Activated CD4-positive, alpha-beta T cell treated with anti-CD3 and anti-CD28 coated beads, Interleukin-2, amount 10 ng/mL, durations not matched to agents 7 days and 5 days (primary cell): ENCODE measurements around the gene WRNIP1. TPM values are rescaled to one million over a fixed set of nuclear protein-coding genes. Genes with fewer than 3 reads are reported as not detected.

Source experiments
- CTCF ChIA-PET: fragments of 350-600 bp; sonication (Branson Sonifier 250); formaldehyde crosslinking; loops from one replicate; lab custom pipeline; 2021; ENCODE audit warnings: antibody characterized with exemption; lab: Charles Lee
- POLR2A ChIA-PET: fragments of 350-600 bp; sonication (Branson Sonifier 250); formaldehyde crosslinking; loops from one replicate; lab custom pipeline; 2021; ENCODE audit warnings: antibody characterized with exemption; lab: Charles Lee
- DNase-seq: peaks from one replicate; pipeline ENCODE4 v3.0.0-alpha.2; 2020
- H3K27ac Mint-ChIP-seq: one replicate; pipeline ENCODE4 v1.8.0; 2021; ENCODE audit warnings: mild to moderate bottlenecking, moderate library complexity, mixed read lengths
- H3K27me3 Mint-ChIP-seq: one replicate; pipeline ENCODE4 v1.8.0; 2021; ENCODE audit warnings: mixed read lengths
- H3K36me3 Mint-ChIP-seq: one replicate; pipeline ENCODE4 v1.8.0; 2021; ENCODE audit warnings: low read depth, mixed read lengths
- H3K4me1 Mint-ChIP-seq: one replicate; pipeline ENCODE4 v1.8.0; 2021; ENCODE audit warnings: mixed read lengths
- H3K4me3 Mint-ChIP-seq: one replicate; pipeline ENCODE4 v1.8.0; 2021; ENCODE audit warnings: mild to moderate bottlenecking, moderate library complexity, mixed read lengths
- H3K9me3 Mint-ChIP-seq: one replicate; pipeline ENCODE4 v1.8.0; 2021; ENCODE audit warnings: mixed read lengths
- total RNA-seq, 2 experiments: library from RNA; stranded (reverse); gene quantifications; one replicate each; pipeline ENCODE4 v1.2.3, GENCODE V29; 2021

The WRNIP1 gene
- total RNA-seq, 2 experiments from 2014 or later, result 48.0 to 50.5 TPM

- CTCF ChIA-PET, result interaction anchor here (0.6 to 3.3 kb wide), 7 partner anchors 8 to 243 kb away, joined by 3 to 14 read pairs (median 3); partner anchors contain the start of gene WRNIP1
- Mint-ChIP-seq H3K4me3 (no peak overlapping the region), H3K27me3 (no peaks in the 10 kb centered on the region), H3K9me3 (no peaks in the 10 kb centered on the region), H3K36me3 (peaks cover 45% of the 10 kb centered on the region), H3K4me1 (peaks cover 11% of the 10 kb centered on the region), H3K27ac (peak overlapping the region; percentile 15)
- POLR2A ChIA-PET, result no interaction called here
- no peak for DNase-seq
Measured at GRCh38 chr6:2782825-2783187, 17.6 kb downstream of the WRNIP1 start.

GRCh38 chr6:2783188-2783963, 18.2 kb downstream of the WRNIP1 start:
- CTCF ChIA-PET, result interaction anchor here (0.6 to 3.3 kb wide), 9 partner anchors 7 to 243 kb away, joined by 3 to 14 read pairs (median 3); partner anchors contain the start of gene WRNIP1
- Mint-ChIP-seq H3K36me3 (peaks cover 48% of the 10 kb centered on the region), H3K4me1 (peaks cover 11% of the 10 kb centered on the region), H3K27ac (no peak overlapping the region), H3K4me3 (no peak overlapping the region), H3K27me3 (no peaks in the 10 kb centered on the region), H3K9me3 (no peaks in the 10 kb centered on the region)
- POLR2A ChIA-PET, result no interaction called here
- DNase-seq, result no peak

- no peak for DNase-seq
- Mint-ChIP-seq H3K9me3 (no peaks in the 10 kb centered on the region), H3K4me3 (no peak overlapping the region), H3K27ac (no peak overlapping the region), H3K27me3 (no peaks in the 10 kb centered on the region), H3K4me1 (peaks cover 11% of the 10 kb centered on the region), H3K36me3 (peaks cover 46% of the 10 kb centered on the region)
- POLR2A ChIA-PET, result no interaction called here
- CTCF ChIA-PET, result interaction anchor here (0.7 to 3.3 kb wide), 4 partner anchors 9 to 106 kb away, joined by 3 to 12 read pairs (median 6); partner anchors contain the start of gene WRNIP1
Measured at GRCh38 chr6:2784061-2784460, 18.9 kb downstream of the WRNIP1 start.

- CTCF ChIA-PET, result interaction anchor here (2.3 to 3.3 kb wide), 2 partner anchors 16 to 19 kb away, joined by 8 to 12 read pairs; partner anchors contain the start of gene WRNIP1
- POLR2A ChIA-PET, result no interaction called here
- H3K4me1 Mint-ChIP-seq, result peaks cover 11% of the 10 kb centered on the region
- H3K9me3 Mint-ChIP-seq, result no peaks in the 10 kb centered on the region
- H3K36me3 Mint-ChIP-seq, result peaks cover 41% of the 10 kb centered on the region
- no peak for DNase-seq
- no peak overlapping the region for H3K4me3 Mint-ChIP-seq
- no peaks in the 10 kb centered on the region for H3K27me3 Mint-ChIP-seq
- H3K27ac Mint-ChIP-seq, result no peak overlapping the region
Measured at GRCh38 chr6:2784930-2785329, 19.7 kb downstream of the WRNIP1 start.

GRCh38 chr6:2786269-2786668, 21.1 kb downstream of the WRNIP1 start:
- no peak for DNase-seq
- CTCF ChIA-PET, result interaction anchor here (1.6 kb wide), 1 partner anchor 72 kb away, joined by 3 read pairs; no protein-coding TSS in a partner anchor
- Mint-ChIP-seq H3K36me3 (peaks cover 35% of the 10 kb centered on the region), H3K27me3 (no peaks in the 10 kb centered on the region), H3K9me3 (no peaks in the 10 kb centered on the region), H3K27ac (no peak overlapping the region), H3K4me1 (peaks cover 19% of the 10 kb centered on the region), H3K4me3 (no peak overlapping the region)
- POLR2A ChIA-PET, result no interaction called here

- H3K4me3 Mint-ChIP-seq, result no peak overlapping the region
- peaks cover 2% of the 10 kb centered on the region for H3K9me3 Mint-ChIP-seq
- H3K36me3 Mint-ChIP-seq, result peaks cover 21% of the 10 kb centered on the region
- ChIA-PET POLR2A (interaction anchor here (0.6 to 1.3 kb wide), 5 partner anchors 14 to 146 kb away, joined by 3 to 11 read pairs (median 4); partner anchors contain the start of gene SERPINB1), CTCF (interaction anchor here (0.7 to 2.3 kb wide), 36 partner anchors 9 to 273 kb away, joined by 3 to 21 read pairs (median 4); partner anchors contain the start of genes NQO2, SERPINB1 and WRNIP1)
- H3K27me3 Mint-ChIP-seq, result no peaks in the 10 kb centered on the region
- peaks cover 37% of the 10 kb centered on the region for H3K4me1 Mint-ChIP-seq
- peak overlapping the region; percentile 48 for H3K27ac Mint-ChIP-seq
- peak; percentile 74 for DNase-seq
Measured at GRCh38 chr6:2790588-2791449, 25.6 kb downstream of the WRNIP1 start.

GRCh38 chr6:2791450-2791974, 26.3 kb downstream of the WRNIP1 start:
- peaks cover 37% of the 10 kb centered on the region for H3K4me1 Mint-ChIP-seq
- CTCF ChIA-PET, result interaction anchor here (0.6 to 2.3 kb wide), 36 partner anchors 9 to 312 kb away, joined by 3 to 21 read pairs (median 4); partner anchors contain the start of genes NQO2, SERPINB1 and WRNIP1
- peaks cover 2% of the 10 kb centered on the region for H3K9me3 Mint-ChIP-seq
- H3K4me3 Mint-ChIP-seq, result no peak overlapping the region
- POLR2A ChIA-PET, result interaction anchor here (0.6 to 1.3 kb wide), 7 partner anchors 14 to 145 kb away, joined by 3 to 11 read pairs (median 4); partner anchors contain the start of gene SERPINB1
- peak overlapping the region; percentile 48 for H3K27ac Mint-ChIP-seq
- no peak for DNase-seq
- H3K36me3 Mint-ChIP-seq, result peaks cover 14% of the 10 kb centered on the region
- H3K27me3 Mint-ChIP-seq, result no peaks in the 10 kb centered on the region

GRCh38 chr6:2792330-2793110, 27.3 kb downstream of the WRNIP1 start:
- ChIA-PET POLR2A (interaction anchor here (0.6 kb wide), 1 partner anchor 148 kb away, joined by 3 read pairs; no protein-coding TSS in a partner anchor), CTCF (interaction anchor here (1.1 to 2.0 kb wide), 11 partner anchors 8 to 234 kb away, joined by 3 to 21 read pairs (median 6); no protein-coding TSS in a partner anchor)
- Mint-ChIP-seq H3K4me1 (peaks cover 46% of the 10 kb centered on the region), H3K27me3 (no peaks in the 10 kb centered on the region), H3K27ac (peak overlapping the region; percentile 90), H3K4me3 (no peak overlapping the region), H3K9me3 (peaks cover 2% of the 10 kb centered on the region), H3K36me3 (peaks cover 7% of the 10 kb centered on the region)
- no peak for DNase-seq

GRCh38 chr6:2793534-2794151, 28.4 kb downstream of the WRNIP1 start:
- ChIA-PET POLR2A (no interaction called here), CTCF (interaction anchor here (1.2 kb wide), 1 partner anchor 11 kb away, joined by 3 read pairs; no protein-coding TSS in a partner anchor)
- H3K36me3 Mint-ChIP-seq, result peaks cover 2% of the 10 kb centered on the region
- H3K27me3 Mint-ChIP-seq, result no peaks in the 10 kb centered on the region
- peaks cover 52% of the 10 kb centered on the region for H3K4me1 Mint-ChIP-seq
- H3K4me3 Mint-ChIP-seq, result peak overlapping the region; percentile 9
- H3K9me3 Mint-ChIP-seq, result peaks cover 2% of the 10 kb centered on the region
- peak; percentile 46 for DNase-seq
- H3K27ac Mint-ChIP-seq, result peak overlapping the region; percentile 90

GRCh38 chr6:2794171-2794730, 29.1 kb downstream of the WRNIP1 start:
- CTCF ChIA-PET, result interaction anchor here (0.8 to 1.2 kb wide), 2 partner anchors 12 to 15 kb away, joined by 3 read pairs; no protein-coding TSS in a partner anchor

GRCh38 chr6:2795162-2795561, 30.0 kb downstream of the WRNIP1 start:
- peaks cover 2% of the 10 kb centered on the region for H3K36me3 Mint-ChIP-seq
- ChIA-PET POLR2A (no interaction called here), CTCF (interaction anchor here (0.8 to 1.8 kb wide), 7 partner anchors 13 to 271 kb away, joined by 3 to 5 read pairs (median 3); partner anchors contain the start of gene SERPINB9)
- no peaks in the 10 kb centered on the region for H3K27me3 Mint-ChIP-seq
- H3K4me1 Mint-ChIP-seq, result peaks cover 62% of the 10 kb centered on the region
- H3K27ac Mint-ChIP-seq, result no peak overlapping the region
- no peak for DNase-seq
- H3K9me3 Mint-ChIP-seq, result peaks cover 2% of the 10 kb centered on the region
- no peak overlapping the region for H3K4me3 Mint-ChIP-seq

More at GRCh38 chr6:2794171-2794730, 29.1 kb downstream of the WRNIP1 start:
- no peak for DNase-seq
- peaks cover 2% of the 10 kb centered on the region for H3K9me3 Mint-ChIP-seq
- H3K36me3 Mint-ChIP-seq, result peaks cover 2% of the 10 kb centered on the region
- no peak overlapping the region for H3K4me3 Mint-ChIP-seq
- H3K27me3 Mint-ChIP-seq, result no peaks in the 10 kb centered on the region
- peak overlapping the region; percentile 90 for H3K27ac Mint-ChIP-seq
- peaks cover 53% of the 10 kb centered on the region for H3K4me1 Mint-ChIP-seq
- POLR2A ChIA-PET, result no interaction called here
